Pancreas (tissue), 10 donors: Measurements from ENCODE around the gene CPNE7. TPM values are rescaled to one million over a fixed set of nuclear protein-coding genes. Genes with fewer than 3 reads are reported as not detected.

Source experiments
- ATAC-seq, 4 donors: fragments of 200-7000 bp; cut with Tn5 transposase; one replicate each; pipeline versions ENCODE4 v1.8.0 to v1.9.1; 2020; ENCODE audit warnings: mild to moderate bottlenecking in 4 of 4, moderate library complexity in 4 of 4
- DNase-seq, 6 donors: peaks; one replicate each; pipeline ENCODE4 v3.0.0-alpha.2; 2020
- FAIRE-seq: peaks from 2 replicates; lab custom pipeline; 2012; peaks lifted over from hg19 to GRCh38; lab: Jason Lieb, UNC
- H3K27ac ChIP-seq, 4 donors: fragments of 200-600 bp; sonication (generic); 1 replicate in 3 of 4; 2 replicates in 1 of 4; pipeline versions ENCODE4 v1.5.0 to v1.8.0; 2020
- H3K27me3 ChIP-seq, 4 donors: fragments of 200-600 bp; one replicate each; pipeline ENCODE4 v1.8.0; 2021
- H3K36me3 ChIP-seq, 3 donors: fragments of 200-600 bp; sonication (generic) in 1 of 3; one replicate each; pipeline versions ENCODE4 v1.5.0 to v1.8.0; 2020 to 2021
- H3K4me1 ChIP-seq, 3 donors: fragments of 200-600 bp; one replicate each; pipeline ENCODE4 v1.8.0; 2021
- H3K4me3 ChIP-seq, 4 donors: fragments of 200-600 bp; sonication (generic) in 2 of 4; one replicate each; pipeline versions ENCODE4 v1.5.0 to v1.8.0; 2020 to 2021
- H3K9me3 ChIP-seq, 4 donors: fragments of 200-600 bp; one replicate each; pipeline ENCODE4 v1.8.0; 2021
- CTCF ChIP-seq, 4 donors: fragments of 200-600 bp; sonication (generic) in 3 of 4; IDR thresholded peaks; one replicate each; pipeline versions ENCODE4 v1.5.0 to v1.8.0; 2021; ENCODE audit warnings: antibody characterized with exemption in 4 of 4
- WGBS, 2 donors: extraction: QIAGEN DNeasy Blood & Tissue Kit; methylation state at CpG; one replicate each; pipeline ENCODE4 v1.1.7; 2013; 5-methylcytosine and 5-hydroxymethylcytosine counted together
- intact Hi-C, 3 donors: fragments of 100-400 bp; cut with DNase I; formaldehyde crosslinking; loops; one replicate each; pipeline versions ENCODE4 v1.11.1 to v1.14.2; 2022
- polyA plus RNA-seq, 2 donors: library from polyadenylated mRNA; stranded (reverse); fragments of 200-250 nt; gene quantifications; one replicate each; pipeline ENCODE4 v1.2.3, GENCODE V29; 2013
- total RNA-seq, 6 donors: library from RNA; stranded (reverse); fragmentation: NEBNext Ultra II Directional in 4 of 6; extraction: Animal tissue kit (Norgen Biotek cat#: 25700) in 4 of 6; gene quantifications; one replicate each; pipeline versions ENCODE4 v1.2.1 to v1.2.4, GENCODE V29; 2021 to 2023
- donor health status: healthy with polysubstance abuse.
- donor health status: DM: no; HTN: no; CAD: no; lungs with moderate emphysema.
- donor health status: DM: no; HTN: no; CAD: no.
- donor health status: control.
- donor health status: control.
- donor health status: Bipolar disorder and iron deficiency.
- donor health status: DM: yes; HTN: yes; CAD: no.
- donor health status: DM: no; HTN: no; CAD: no.
- donor health status: DM: no; HTN: no; CAD: no.
- donor health status: DM: yes; HTN: yes; CAD: no.

CPNE7 gene
- total and polyA plus RNA-seq, 8 donors: 0.12 to 4.5 (median 1.0) TPM

- H3K36me3 ChIP-seq: no peaks in the 10 kb centered on the region
- 61 to 64% methylated on average over 19 of the region's 19 CpGs for WGBS, 2 donors
- FAIRE-seq (no peak), DNase-seq (no peak), ATAC-seq (no peak)
- H3K4me1 ChIP-seq: peaks cover 0 to 7% (median 0%) of the 10 kb centered on the region in 3 donors
- intact Hi-C loops: no loop called here
- H3K9me3 ChIP-seq: no peaks in the 10 kb centered on the region
- H3K27ac ChIP-seq: no peak overlapping the region
- no peak for TF ChIP-seq CTCF (IDR thresholded peaks at IDR 0.05)
- peaks cover 0 to 4% (median 0%) of the 10 kb centered on the region in 4 donors for H3K27me3 ChIP-seq
- no peak overlapping the region for H3K4me3 ChIP-seq
These were observed 2.9 kb upstream of the CPNE7 start for GRCh38 chr16:89572485-89573205.

GRCh38 chr16:89573826-89574680, 1.5 kb upstream of the CPNE7 start:
- TF ChIP-seq CTCF (IDR thresholded peaks at IDR 0.05): no peak
- Histone ChIP-seq H3K4me1 (peaks cover 0 to 7% (median 0%) of the 10 kb centered on the region in 3 donors), H3K4me3 (peak overlapping the region in 1 of 4 donors; percentile 33), H3K27me3 (peaks cover 0 to 4% (median 0%) of the 10 kb centered on the region in 4 donors), H3K27ac (no peak overlapping the region), H3K9me3 (no peaks in the 10 kb centered on the region), H3K36me3 (no peaks in the 10 kb centered on the region)
- ATAC-seq (no peak), FAIRE-seq (no peak), DNase-seq (no peak)
- intact Hi-C loops: no loop called here
- WGBS, 2 donors: 83 to 85% methylated on average over 31 of the region's 31 CpGs

GRCh38 chr16:89574681-89575246, 794 bp upstream of the CPNE7 start:
- H3K4me1 ChIP-seq: peaks cover 0 to 7% (median 0%) of the 10 kb centered on the region in 3 donors
- H3K36me3 ChIP-seq: no peaks in the 10 kb centered on the region
- no peak for FAIRE-seq
- 6 to 13% methylated on average over 41 to 55 of the region's 55 CpGs for WGBS, 2 donors
- intact Hi-C loops: no loop called here
- H3K4me3 ChIP-seq: peak overlapping the region in 2 of 4 donors; percentile 13 to 33
- no peak overlapping the region for H3K27ac ChIP-seq
- peak in 3 of 6 donors; percentile 31 to 85 (median 59) for DNase-seq
- H3K27me3 ChIP-seq: peaks cover 0 to 4% (median 0%) of the 10 kb centered on the region in 4 donors
- H3K9me3 ChIP-seq: no peaks in the 10 kb centered on the region
- peak; percentile 70 to 87 (median 82) for ATAC-seq
- peak; percentile 21 to 50 (median 44) for TF ChIP-seq CTCF (IDR thresholded peaks at IDR 0.05)

- DNase-seq (no peak), ATAC-seq (no peak), FAIRE-seq (no peak)
- TF ChIP-seq CTCF (IDR thresholded peaks at IDR 0.05): no peak
- no peaks in the 10 kb centered on the region for H3K36me3 ChIP-seq
- 19 to 26% methylated on average over 40 to 89 of the region's 89 CpGs for WGBS, 2 donors
- H3K9me3 ChIP-seq: no peaks in the 10 kb centered on the region
- peaks cover 0 to 4% (median 0%) of the 10 kb centered on the region in 4 donors for H3K27me3 ChIP-seq
- intact Hi-C loops: no loop called here
- no peak overlapping the region for H3K27ac ChIP-seq
- H3K4me3 ChIP-seq: peak overlapping the region in 1 of 4 donors; percentile 33
- H3K4me1 ChIP-seq: peaks cover 0 to 7% (median 0%) of the 10 kb centered on the region in 3 donors
These were observed 846 bp downstream of the CPNE7 start for GRCh38 chr16:89576153-89577054.
